ENCODE results near the gene PIP4K2A. TPM values are rescaled to one million over a fixed set of nuclear protein-coding genes. Genes with fewer than 3 reads are reported as not detected.

The PIP4K2A gene
- total RNA-seq = 20.3 and 42.8 TPM in 2 replicates

DNA sequence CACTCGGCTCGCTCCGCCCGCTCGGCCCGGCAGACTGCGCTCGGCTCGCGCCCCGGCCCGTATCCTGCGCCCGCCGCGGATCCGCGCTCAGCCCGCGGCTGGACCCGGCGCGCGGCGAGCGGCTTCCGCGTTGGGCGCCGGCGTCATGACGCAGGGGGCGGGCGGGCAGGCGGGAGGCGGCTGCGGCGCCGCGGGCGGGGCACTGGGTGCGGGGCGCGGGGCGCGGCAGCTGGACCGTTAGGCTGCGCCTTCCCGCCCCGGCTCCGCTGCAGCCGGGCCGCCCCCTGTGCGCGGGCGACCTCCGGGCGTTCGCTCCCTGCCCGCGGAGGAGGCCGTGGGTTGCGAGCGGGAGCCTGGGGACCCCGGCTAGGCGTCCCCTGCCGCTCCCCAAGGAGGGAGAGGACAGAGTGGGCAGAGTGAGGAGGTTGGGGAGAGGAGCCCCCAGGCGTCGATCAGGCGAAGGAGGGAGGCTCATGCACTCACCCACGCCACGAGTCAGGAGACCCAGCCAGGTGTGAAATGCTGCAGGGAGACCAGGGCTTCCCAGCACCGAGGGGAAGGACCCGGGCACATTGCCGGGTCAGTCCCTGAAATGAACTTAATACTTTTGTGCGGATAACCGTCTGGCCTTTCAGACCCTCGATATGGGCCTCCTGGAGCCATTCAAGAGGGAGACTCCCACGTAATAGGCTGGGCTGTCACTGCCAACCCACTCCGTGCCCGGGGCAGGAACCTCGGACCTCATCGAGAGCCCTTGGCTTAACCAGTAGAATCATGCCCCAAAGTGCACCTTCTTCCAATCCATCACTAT, at the start of gene PIP4K2A:
TSS of gene PIP4K2A (minus strand) at position 100 of the 811 bp plus-strand sequence. CDS start 252 bp downstream, outside the sequence.

Other genes starting within 250 kb of the PIP4K2A start
- not detected in 2 replicates for gene ARMC3, start 213.5 kb upstream of the PIP4K2A start, total RNA-seq

Data from cardiac atrium fibroblast (primary cell).